Cardiac septum (tissue), 1 donor: Measurements from ENCODE around the gene TBX15. TPM values are rescaled to one million over a fixed set of nuclear protein-coding genes. Genes with fewer than 3 reads are reported as not detected.

Experiments
- DNase-seq: peaks from one replicate; pipeline ENCODE4 v3.0.0-alpha.2; 2020; ENCODE audit warnings: low spot score
- intact Hi-C: fragments of 100-400 bp; cut with DNase I; formaldehyde crosslinking; loops from one replicate; pipeline ENCODE4 v1.14.0; 2022
- total RNA-seq: library from RNA; stranded (reverse); fragmentation: NEBNext Ultra II Directional; extraction: Animal tissue kit (Norgen Biotek cat#: 25700); gene quantifications from one replicate; pipeline ENCODE4 v1.2.1, GENCODE V29; 2021
- donor health status: DM: no; HTN: no; CAD: no.

TBX15 gene
- total RNA-seq, 1 donor from 2014 or later = 1.1 TPM

DNA sequence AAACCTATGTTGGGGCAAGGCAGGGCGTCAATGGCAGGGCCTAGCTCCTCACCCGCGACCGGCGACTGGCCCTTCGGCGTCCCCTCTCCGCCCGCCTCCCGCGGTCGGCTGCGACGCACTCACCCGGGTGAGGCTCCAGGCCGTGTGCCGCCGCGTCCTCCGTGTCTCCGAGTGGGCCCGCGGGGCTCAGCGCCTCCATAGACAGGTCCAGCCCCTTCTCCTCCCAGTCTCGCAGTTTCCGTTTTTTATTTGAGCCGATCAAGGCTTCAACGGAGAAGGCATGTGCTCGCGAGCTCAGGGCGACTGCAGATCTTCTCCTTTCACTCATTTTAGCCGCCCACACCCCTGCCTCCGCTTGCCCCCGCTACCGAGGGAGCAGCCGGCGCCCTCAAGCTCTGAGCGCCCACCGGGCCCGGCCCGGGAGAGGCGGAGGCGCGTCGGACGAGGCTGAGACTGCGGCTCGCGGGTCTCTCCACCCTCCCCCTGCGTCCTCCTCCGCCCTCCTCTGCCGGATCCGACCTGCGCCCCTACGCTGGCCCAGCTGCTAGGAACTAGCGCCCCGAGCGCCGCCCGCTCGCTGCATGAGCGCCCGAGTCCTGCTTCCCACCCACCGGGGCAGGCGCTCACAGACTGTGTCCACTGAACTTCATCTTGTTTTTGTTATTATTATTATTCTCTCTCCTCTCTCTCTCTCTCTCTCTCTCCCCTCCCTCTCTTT, 516 bp downstream of the TBX15 start:
- intact Hi-C loops = no loop called here
- DNase-seq = no peak

DNA sequence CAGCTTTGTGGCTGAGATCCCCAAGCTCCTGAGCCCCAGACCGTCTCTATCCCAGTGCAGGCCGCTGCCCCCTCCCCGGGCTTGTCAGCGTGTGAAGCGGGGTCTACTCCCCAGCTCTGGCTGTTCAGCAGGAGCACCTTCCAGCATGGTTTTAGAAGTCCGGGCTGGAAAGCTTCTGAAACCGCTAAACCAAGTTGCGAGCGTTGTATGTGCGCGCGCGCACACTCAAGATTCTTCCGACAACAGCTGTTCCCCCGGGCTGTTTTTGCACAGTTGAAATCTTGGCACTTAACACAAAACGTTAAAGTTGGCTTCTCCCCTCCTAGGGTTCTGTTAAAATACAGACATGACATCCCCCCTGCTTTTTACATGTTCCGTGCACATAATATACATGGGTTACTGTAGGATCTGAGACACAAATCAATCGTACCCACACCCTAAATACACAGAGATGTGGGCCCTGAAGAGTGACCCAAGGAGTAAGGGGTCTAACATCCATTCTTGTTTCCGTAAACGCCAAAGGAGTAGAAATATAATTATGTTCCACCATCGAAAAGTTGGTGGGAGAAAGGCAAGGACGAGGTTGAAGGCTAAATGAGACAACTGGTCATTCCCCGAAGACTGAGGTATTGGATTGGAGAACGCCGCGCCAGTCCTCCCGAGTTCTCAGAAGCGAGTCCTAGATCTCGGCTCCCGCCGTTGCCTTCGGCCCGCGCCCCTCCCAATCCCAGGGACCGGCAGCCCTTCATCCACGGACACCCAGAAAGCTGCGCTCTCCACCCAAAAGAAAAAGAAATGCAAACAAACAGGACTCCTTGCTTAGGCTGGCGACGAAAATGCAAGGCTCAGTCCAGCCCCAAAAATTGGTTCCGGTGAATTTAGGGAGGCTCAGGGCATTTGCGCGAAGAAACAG, 1.3 kb downstream of the TBX15 start:
- no peak for DNase-seq
- intact Hi-C loops = no loop called here

DNA sequence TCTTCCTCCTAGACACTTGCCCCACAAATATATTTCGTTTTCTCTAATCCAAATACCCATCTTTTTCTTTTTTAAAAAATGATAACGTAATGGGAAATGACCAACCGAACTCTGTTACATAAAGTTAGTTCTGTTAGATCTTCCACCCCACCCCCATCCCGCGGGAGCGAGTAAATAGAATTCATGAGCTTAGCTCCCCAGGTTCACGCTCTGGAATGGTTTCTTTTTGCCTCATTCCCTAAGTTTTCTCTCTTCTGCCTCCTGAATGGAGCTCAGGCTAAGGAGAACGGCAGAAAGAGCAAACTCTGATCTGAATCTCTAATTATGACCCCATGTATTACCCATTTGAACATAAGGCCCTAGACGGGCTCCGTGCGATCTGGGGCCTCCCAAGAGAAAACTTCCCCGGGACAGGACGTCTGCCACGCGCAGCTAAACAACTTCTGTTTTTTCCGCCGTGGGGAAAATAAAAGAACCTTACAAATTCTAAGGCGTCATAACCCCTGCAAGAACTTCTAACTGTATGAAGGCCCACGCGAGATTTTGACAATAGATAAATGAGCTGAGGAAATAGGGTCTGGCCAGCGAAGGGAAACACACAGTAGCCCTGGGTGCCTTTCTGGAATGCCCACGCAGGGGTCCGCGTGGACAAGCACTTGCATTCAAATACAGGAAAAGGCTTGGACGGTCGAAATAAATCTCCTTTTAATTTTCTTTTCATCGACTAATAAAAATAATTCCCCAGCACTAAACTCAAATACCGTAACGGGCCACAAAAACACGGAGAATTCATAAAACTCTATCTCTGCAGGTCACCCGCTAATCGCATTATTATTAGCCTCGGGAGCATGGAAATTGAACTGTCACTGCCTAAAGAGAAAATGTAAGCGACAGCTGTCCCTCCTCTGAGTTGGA, 2.2 kb downstream of the TBX15 start:
- DNase-seq = no peak
- intact Hi-C loops = no loop called here

DNA sequence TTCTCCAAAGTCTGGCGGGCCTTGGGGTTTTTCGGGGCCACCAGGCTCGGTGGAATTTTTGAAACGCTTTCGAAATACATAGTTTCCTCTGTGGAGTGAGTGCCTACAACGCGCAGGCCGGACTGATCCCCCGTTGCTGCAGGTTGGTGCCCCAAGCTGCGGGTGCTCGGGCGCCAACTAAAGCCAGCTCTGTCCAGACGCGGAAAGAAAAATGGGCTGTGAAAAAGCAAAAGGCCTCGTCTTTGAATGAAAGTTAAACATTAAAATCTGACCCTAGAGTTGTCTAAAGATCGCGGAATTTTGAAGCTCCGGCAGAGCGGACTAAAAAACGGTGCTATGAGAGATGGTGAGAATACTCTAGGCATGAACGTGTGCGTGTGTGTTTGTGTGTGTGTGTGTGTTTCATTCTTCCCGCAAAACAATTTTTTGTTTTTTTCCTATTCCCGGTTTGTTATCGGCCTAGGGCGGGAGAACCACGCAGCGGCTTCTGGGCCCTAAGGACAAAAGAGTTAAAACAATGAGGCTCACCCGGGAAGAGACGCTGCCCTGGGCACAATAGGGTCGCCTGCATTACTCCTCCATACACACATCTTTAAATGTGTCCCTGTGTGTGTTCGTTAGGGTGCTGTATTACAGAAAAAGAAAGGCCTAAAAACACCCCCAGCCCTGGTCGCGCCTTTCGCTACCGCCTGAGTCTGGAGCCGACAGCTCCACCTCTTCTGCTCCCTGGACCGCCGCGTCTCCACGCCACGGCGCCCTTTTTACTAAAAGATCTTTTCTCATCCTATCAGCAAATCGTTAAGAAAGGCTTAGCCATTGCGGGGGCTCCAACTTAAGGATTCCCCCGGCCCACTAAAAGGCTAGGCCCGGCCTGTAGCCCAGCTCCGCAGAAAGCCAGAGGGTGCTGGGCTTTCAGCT, 3.2 kb downstream of the TBX15 start:
- no peak for DNase-seq
- intact Hi-C loops = no loop called here

DNA sequence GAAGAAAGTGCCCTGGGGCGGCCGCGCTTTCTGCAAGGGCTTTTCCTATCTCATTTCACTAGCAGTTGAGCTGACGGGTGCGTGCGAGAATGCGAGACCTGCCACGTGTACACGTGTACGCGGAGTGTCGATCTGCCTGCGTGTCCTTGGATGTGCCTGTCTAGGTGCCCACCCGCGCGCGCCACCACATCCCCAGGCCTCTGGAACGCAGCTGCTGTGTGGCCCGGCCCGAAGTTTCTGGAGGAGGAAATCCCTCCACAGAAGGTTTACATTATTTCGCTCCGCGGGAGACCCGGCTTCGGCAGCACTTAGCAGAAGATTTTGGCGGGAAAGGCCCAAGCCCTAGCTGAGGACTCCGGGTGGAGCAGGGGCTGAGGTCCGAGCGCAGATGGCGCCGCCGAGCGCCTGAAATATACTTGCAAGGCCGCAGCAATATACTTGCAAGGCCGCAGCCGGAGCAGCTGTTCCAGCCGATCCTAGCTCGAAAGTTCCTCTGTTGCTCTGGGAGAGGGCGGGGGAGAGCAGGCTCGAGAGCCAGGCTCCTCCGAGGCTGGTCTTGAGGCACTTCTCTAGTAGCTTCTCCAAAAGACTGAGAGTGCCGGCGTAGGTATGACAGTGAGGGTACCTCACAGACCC, 3.9 kb downstream of the TBX15 start:
- intact Hi-C loops = no loop called here
- DNase-seq = no peak

DNA sequence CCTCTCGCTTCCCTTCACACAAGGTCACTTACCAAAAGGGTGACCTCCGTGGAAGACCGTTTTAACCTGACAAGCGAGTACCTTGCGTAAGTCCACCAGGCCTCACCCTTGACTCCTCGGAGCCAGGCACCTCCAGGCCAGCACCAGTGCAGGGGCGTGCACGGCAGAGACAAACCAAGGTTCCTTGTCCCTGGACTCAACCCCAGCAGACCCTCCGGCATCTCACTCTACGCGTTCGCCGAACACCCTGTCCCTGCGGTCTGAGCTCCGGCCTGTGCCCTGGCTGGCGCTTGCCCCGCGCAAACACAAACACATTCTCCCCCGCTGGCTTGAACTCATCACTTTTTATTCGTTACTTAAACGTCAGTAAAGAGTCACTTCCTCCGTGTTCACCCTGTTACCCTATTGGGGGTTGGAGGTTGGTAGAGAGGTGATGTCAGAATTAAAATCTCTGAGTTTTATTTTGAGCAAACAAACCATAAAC, 4.5 kb downstream of the TBX15 start:
- intact Hi-C loops = no loop called here
- DNase-seq = no peak

DNA sequence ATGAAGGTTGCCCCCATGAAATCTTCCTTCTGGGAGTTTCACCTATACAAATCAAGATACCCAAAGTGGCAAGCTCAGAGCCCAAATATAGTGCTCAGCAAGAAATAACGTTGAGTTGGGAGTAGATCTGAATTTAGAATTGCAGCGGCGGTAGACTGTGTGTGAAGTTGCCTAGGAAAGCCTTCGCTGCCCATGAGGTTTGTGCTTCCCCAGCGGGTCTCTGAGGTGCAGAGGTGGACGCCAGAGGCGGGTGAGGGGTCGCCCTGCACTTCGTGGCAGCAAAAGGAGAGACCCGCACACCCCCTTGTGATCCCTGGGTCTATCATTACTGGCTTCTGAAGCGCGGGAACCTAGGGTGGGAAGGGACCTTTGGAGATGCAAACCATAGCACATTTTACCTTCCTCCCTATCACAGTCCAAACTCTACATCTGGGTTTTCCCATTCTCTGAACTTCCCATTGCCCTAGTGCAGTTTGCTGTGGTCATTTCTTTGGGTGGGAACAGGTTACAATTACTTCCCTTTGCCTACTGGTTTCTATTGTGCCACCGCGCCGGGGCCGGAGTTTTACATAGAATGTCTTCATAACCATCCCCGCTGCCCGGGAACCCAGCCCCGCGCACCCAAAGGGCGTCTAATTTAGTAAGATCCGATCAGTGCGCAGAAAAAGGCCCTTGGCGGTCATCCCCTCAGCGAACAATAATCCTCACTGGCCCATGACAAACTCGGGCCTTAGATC, 5.2 kb downstream of the TBX15 start:
- DNase-seq = no peak
- intact Hi-C loops = no loop called here

DNA sequence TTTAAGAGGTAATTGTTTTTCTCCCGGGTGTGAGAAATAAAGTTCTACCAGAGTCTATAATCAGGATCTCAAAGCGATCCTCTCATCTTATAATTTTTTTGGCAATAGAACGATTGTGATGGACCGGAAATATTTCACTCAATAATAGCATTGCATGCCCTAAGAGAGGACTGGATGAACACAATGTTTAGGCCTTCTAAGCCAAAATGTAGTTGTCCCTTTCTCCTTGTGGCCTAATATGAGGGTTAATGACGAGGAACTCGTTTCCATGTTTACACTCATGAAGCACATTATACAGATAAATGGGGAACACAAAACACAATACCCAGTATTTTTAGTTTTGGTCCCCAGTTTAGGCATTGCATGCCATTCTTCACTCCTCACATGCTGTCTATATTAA, 5.9 kb downstream of the TBX15 start:
- DNase-seq = no peak
- intact Hi-C loops = no loop called here

DNA sequence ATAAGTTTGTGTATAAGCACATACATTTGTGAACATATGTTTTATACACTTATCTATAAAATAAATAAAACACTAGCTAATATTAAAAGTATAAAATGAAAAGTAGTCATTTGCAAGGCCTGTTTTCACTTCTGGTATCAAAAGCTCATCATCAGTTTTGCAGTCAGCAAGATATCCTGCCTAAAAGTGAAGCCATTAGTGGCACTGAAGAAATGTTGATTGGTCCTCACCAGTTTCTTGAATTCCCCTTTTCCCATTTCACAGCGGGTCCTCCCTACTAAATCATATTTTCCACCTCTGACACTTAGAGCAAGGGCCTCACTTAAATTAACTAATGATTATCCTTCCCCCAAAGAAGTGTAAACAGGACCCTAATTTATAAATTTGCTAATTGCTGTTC, 6.7 kb downstream of the TBX15 start:
- DNase-seq = no peak
- intact Hi-C loops = no loop called here

DNA sequence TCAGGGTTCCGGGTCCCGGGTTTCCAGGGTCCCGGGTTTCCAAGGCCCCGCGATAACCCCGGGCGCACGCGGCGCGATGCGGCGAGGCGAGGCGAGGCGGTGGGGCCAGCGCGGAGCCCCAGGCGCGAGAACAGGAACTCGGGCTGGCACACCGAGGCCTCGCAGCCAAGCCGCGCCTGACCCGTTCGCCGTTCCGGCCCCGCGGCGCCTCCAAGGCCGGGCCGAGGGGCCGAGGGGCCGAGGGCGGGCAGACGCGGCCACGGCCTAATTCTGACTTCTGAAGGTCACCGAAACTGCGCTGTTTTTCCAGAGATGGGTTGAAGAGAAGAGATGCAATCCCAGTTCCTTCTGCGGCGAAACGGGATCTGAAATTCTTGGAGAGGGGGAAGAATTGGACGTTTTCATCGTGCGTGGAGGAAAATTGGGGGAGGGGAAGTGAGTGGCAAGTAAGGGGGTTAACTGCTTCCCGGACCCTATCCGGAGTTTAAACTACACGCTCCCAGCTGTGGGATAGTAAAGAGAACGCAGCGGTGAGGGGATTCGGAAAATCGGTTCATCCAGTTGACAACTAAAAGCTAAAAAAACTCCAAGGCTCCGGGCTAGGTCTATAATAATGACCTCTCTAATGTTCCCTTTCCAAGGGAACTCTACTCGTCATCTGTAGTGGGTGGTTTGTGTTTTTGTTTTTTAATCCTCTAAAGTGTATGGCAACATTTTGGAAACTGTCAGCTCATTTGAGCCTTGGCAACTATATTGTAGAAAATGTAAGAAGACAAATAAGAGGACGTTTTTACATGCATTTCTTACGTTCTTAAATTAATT, 8.2 kb downstream of the TBX15 start:
- intact Hi-C loops = no loop called here

DNA sequence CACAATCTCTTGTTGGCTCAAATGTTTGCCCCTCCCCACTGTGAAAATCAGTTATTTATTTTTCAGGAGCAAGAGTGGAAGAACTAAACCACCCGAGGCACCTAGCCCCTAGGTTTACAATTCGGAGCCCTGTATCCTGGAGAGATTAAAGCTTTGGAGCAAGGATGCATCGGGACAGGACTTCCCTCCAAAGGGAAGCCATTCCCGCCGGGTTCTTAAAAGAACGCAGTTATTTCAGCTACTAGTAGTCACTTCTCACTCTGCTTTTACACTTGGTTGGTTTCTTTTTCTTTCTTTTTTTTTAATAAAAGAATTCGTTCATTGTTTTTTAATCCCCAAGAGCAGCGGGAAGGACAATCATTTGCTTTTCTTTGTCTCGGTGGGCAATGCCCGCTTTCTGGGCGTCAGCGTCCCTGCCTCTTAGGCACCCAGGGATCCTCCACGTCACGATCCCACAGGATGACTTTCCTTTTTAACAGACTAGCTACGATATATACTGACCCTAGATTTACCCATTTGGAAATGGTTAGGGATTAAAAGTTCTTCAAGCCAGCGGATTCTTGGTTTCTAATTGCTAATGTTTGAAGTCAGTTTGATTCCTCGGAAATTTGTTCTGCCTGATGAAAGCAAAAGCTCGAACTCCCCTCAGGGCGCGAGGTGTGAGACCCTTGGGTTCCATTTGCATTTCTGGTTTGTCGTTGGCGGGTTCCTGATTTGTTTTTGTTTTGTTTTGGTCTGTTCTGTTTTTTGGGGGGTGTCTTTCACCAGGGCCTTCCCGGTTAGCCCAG, 9.0 kb downstream of the TBX15 start:
- intact Hi-C loops = no loop called here
- DNase-seq = no peak

More for the DNA sequence above, 8.2 kb downstream of the TBX15 start:
- no peak for DNase-seq

DNA sequence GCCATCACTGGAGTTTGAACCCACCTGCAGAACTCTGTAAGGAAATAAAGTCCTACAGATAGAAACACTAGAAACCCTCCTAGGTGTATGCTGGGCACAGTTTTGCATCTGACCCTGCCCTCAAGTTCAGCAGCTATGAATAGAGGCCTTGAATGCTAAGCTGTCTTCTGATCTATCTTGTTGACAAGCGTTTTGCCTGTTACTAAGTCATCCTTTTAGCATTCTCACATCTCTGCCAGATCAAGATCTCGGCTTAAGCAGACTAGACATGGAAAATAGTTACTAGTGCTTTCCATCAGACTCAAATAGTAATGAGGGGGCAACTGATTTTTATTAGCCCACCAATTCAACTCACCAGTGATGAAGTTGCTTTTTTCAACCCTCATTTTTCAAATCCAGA, 10.5 kb downstream of the TBX15 start:
- no peak for DNase-seq
- intact Hi-C loops = no loop called here

DNA sequence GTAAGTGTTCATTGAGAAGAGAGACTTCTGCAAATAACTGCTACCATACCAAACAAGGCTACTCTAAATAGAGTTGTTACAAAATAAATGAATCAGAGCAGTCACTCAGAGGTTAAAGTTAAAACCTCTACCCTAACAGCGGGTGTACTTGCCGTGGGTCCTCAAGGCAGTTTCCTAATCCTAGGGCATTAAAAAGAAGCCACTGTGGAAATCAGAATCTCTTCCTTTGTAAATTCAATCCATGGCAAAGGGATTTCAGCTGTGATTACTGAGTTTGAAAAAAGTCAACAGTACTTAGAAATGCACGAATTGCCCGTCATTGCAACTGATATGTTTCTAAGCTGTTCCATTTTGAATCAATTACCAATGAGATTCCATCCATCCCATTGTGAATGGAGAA, 13.5 kb downstream of the TBX15 start:
- intact Hi-C loops = no loop called here
- DNase-seq = no peak

DNA sequence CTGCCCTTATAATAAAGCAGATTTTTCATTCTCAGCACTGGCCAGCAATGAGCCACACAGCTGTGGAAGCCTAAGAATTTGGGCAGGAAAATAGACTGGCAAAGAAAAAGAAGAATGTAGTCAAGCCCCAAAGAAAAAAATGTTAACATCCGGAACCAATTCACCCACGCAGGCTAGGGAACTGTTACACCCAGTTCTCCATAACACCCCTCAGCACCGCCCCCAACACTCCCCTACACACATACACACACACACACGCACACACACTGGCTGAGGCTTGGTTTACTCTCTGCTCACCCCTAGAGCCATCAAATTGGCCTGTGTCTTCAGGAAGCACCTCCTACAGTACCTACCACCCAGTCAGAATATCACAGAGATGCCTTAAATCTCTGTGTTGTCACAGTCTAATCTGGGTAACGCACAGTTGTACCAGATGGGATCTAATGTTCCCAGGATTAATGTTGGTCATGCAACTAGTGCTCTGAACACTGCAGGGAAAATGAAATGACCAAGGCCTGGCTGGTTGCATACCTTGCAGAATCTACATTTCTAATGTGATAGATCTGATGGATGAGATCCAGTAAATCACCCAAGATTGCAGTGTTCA, 14.5 kb downstream of the TBX15 start:
- DNase-seq = no peak
- intact Hi-C loops = no loop called here

DNA sequence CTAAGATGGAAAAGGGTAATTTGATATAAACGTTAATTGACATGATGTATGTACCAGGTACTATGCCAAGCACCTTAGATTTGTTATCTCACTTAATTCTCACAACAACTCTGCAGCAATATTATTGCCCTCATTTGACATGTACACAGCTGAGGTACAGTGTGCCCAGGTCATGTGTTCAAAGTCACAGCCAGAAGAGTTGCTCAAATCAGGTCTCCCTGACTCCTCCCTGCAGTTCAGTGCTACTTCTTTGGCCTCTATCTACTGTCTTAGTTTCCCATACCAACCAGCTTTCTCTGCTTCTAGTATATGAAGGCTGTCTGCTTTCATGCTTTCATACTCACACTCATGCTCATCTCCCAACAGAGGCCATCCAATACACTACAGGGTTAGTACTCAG, 15.1 kb downstream of the TBX15 start:
- intact Hi-C loops = no loop called here
- no peak for DNase-seq

DNA sequence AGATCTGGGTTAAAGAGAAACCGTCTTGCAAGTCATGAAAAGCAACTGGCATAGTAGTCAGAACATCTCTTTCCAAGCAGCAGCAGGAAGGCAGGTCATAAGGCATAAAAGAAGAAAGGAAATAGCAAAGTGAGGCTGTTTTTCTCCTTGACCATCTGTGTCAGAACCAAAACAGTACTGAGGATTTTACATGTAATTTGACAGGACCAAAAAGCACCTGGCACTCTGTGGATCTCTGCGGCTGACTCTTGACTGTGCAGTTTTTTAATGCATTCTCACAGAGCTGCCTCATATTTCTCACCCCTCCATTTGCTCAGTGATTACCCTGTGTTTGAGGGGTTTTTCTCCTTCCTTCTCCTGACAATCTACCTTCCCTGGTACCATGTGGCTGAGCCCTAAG, 17.7 kb downstream of the TBX15 start:
- no peak for DNase-seq
- intact Hi-C loops = no loop called here
